Measurements from ENCODE around the gene ADSS2.
"Not testable (repeated sequence)": the region's sequence is repeated elsewhere in the genome, so short reads cannot be mapped to it uniquely, and the experiment has no call there.

ADSS2 gene

GRCh38 chr1:244367399-244368114 lies 84.2 kb downstream of the ADSS2 start:
- Mint-ChIP-seq H3K27ac (no peak overlapping the region), H3K9me3 (peaks cover 8% of the 10 kb centered on the region), H3K27me3 (no peaks in the 10 kb centered on the region), H3K36me3 (peaks cover 6% of the 10 kb centered on the region), H3K4me1 (no peaks in the 10 kb centered on the region), H3K4me3 (no peak overlapping the region)

GRCh38 chr1:244365809-244366208 lies 85.9 kb downstream of the ADSS2 start:
- H3K27ac Mint-ChIP-seq = no peak overlapping the region
- H3K36me3 Mint-ChIP-seq = peaks cover 6% of the 10 kb centered on the region
- H3K9me3 Mint-ChIP-seq = peaks cover 8% of the 10 kb centered on the region
- no peaks in the 10 kb centered on the region for H3K4me1 Mint-ChIP-seq
- H3K4me3 Mint-ChIP-seq = no peak overlapping the region
- H3K27me3 Mint-ChIP-seq = no peaks in the 10 kb centered on the region

- H3K36me3 Mint-ChIP-seq, H3K9me3 Mint-ChIP-seq, H3K4me3 Mint-ChIP-seq, H3K4me1 Mint-ChIP-seq, H3K27ac Mint-ChIP-seq, H3K27me3 Mint-ChIP-seq: not testable (repeated sequence)
Observed at GRCh38 chr1:244365262-244365661, 86.4 kb downstream of the ADSS2 start.

GRCh38 chr1:244362476-244362875 lies 89.2 kb downstream of the ADSS2 start:
- Mint-ChIP-seq H3K36me3 (peaks cover 6% of the 10 kb centered on the region), H3K27me3 (no peaks in the 10 kb centered on the region), H3K27ac (no peak overlapping the region), H3K4me1 (no peaks in the 10 kb centered on the region), H3K4me3 (no peak overlapping the region), H3K9me3 (peaks cover 8% of the 10 kb centered on the region)

- peaks cover 8% of the 10 kb centered on the region for H3K9me3 Mint-ChIP-seq
- H3K27me3 Mint-ChIP-seq = no peaks in the 10 kb centered on the region
- no peak overlapping the region for H3K4me3 Mint-ChIP-seq
- no peak overlapping the region for H3K27ac Mint-ChIP-seq
- H3K36me3 Mint-ChIP-seq = peaks cover 6% of the 10 kb centered on the region
- no peaks in the 10 kb centered on the region for H3K4me1 Mint-ChIP-seq
Observed at GRCh38 chr1:244361764-244362473, 89.8 kb downstream of the ADSS2 start.

Data from activated naive CD4-positive, alpha-beta T cell treated with anti-CD3 and anti-CD28 coated beads, Interleukin-2, amount 50 U/mL, for 24 hours (primary cell).